ENCODE data around the gene IL27RA.
A peak's percentile ranks its signal among the peaks of the same experiment; 100 is the strongest.

GRCh38 chr19:13995017-13995728, 36.4 kb upstream of the IL27RA start:
- TF ChIP-seq CTCF (IDR thresholded peaks at IDR 0.05) (peak in 2 of 12 donors; percentile 11 to 12), POLR2A (IDR thresholded peaks at IDR 0.05) (no peak)

Data from heart left ventricle (tissue), 13 donors.